ENCODE data around the gene MPO. TPM values are rescaled to one million over a fixed set of nuclear protein-coding genes. Genes with fewer than 3 reads are reported as not detected.

Gene MPO
- total RNA-seq, 1 experiment from 2014 or later, result not detected

DNA sequence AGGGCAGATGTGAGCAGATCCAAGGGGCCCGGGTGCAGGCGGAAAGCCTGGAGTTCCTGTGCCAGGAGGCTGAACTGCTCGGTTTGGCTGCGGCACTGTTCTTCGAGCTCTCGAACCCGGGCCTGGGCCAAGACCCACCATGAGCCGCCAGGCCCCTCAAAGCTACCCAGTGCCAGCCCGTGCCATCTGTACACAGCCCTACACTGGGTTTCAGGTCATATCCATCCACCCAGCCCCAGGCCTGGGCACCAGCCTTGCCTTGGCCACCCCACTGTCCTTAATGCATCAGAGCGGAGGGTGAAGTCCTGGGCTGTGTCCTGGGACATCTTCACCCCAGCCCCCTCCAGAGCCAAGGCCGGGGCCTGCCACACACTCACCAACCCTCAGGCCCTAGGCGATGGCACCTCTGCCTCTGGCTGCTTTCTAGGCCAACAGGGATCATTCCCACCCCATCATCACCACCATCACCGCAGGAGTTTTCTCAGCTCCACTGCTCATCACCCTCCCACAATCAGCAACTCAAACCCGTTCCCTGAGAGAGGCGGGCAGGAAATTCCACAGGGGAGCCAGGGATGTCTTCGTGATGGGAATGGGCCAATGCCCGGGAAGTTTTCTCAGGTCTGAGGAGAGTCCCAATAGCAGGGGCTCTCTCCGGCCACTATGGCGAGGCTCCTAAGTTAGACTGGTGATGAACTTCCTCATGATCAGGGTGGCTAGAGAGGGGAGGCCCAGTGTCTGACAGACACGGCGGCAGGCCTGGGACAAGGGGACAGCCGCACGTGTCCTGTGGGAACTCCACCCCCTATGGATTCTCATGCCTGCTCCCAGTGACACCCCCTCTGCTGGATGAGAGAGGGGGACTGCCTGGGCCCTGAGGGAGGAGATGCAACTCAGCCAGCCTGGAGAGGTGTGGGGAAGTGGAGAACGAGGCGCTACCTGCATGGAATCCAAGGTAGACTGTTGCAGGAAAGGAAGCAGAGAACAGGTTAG is 38.7 kb upstream of the MPO start:
- Histone ChIP-seq H3K14ac (ENCODE audit: insufficient read depth, low read length) (no peak overlapping the region; the same call in 1 of the 2 replicates), H3K27me3 (ENCODE audit: insufficient read depth, low read length) (no peaks in the 10 kb centered on the region; the same call in 1 of the 2 replicates), H3K9ac (ENCODE audit: extremely low read depth, insufficient read length, low read length) (no peak overlapping the region), H3K18ac (ENCODE audit: insufficient read length, low read depth, low read length) (no peak overlapping the region), H3K23me2 (ENCODE audit: insufficient read length, low read depth, low read length, poor library complexity, severe bottlenecking) (peaks cover 9% of the 10 kb centered on the region), H3K79me1 (ENCODE audit: insufficient read depth, low read depth, low read length, poor library complexity, severe bottlenecking) (no peaks in the 10 kb centered on the region), H3T11ph (ENCODE audit: low read length) (no peak overlapping the region), H2AK5ac (ENCODE audit: insufficient read length, low read length) (no peak overlapping the region), H3K4me1 (ENCODE audit: insufficient read depth, low read length) (no peaks in the 10 kb centered on the region), H2AFZ (ENCODE audit: low read length) (no peak overlapping the region), H3K4me2 (ENCODE audit: insufficient read depth, insufficient read length, low read length) (no peak overlapping the region), H3K79me2 (ENCODE audit: insufficient read depth, low read length) (no peaks in the 10 kb centered on the region), H2BK15ac (ENCODE audit: low read depth, low read length) (no peak overlapping the region), H4K5ac (ENCODE audit: insufficient read length, low read depth, low read length) (no peak overlapping the region), H2BK12ac (ENCODE audit: insufficient read length, low read depth, low read length) (no peak overlapping the region), H3K23ac (ENCODE audit: insufficient read length, low read depth, low read length) (no peak overlapping the region), H3K56ac (ENCODE audit: insufficient read length, low read depth, low read length) (no peak overlapping the region), H3K4ac (ENCODE audit: low read depth, low read length) (no peak overlapping the region), H2BK120ac (ENCODE audit: low read depth, low read length, poor library complexity, severe bottlenecking) (no peak overlapping the region), H3K9me3 (ENCODE audit: control insufficient read depth, low read depth, low read length) (no peaks in the 10 kb centered on the region), H3K27ac (ENCODE audit: insufficient read length, low read depth, low read length) (no peak overlapping the region), H2BK5ac (ENCODE audit: insufficient read length, low read length) (no peak overlapping the region), H2BK20ac (ENCODE audit: low read depth, low read length, poor library complexity, severe bottlenecking) (no peak overlapping the region), H4K8ac (replicated peaks; ENCODE audit: insufficient read length, low read depth, low read length) (no peak overlapping the region), H4K20me1 (ENCODE audit: control insufficient read depth, insufficient read depth, insufficient read length) (no peaks in the 10 kb centered on the region), H4K91ac (ENCODE audit: insufficient read length, low read depth, low read length) (no peak overlapping the region)
- H3K27ac Mint-ChIP-seq, result peak overlapping the region in 1 of 3 experiments; percentile 76; a peak in 1 of 7 replicates
- H3K4me1 Mint-ChIP-seq, result peaks cover 11 to 12% of the 10 kb centered on the region in 2 experiments
- DNase-seq, result no peak
- TF ChIP-seq, protein P1, sequence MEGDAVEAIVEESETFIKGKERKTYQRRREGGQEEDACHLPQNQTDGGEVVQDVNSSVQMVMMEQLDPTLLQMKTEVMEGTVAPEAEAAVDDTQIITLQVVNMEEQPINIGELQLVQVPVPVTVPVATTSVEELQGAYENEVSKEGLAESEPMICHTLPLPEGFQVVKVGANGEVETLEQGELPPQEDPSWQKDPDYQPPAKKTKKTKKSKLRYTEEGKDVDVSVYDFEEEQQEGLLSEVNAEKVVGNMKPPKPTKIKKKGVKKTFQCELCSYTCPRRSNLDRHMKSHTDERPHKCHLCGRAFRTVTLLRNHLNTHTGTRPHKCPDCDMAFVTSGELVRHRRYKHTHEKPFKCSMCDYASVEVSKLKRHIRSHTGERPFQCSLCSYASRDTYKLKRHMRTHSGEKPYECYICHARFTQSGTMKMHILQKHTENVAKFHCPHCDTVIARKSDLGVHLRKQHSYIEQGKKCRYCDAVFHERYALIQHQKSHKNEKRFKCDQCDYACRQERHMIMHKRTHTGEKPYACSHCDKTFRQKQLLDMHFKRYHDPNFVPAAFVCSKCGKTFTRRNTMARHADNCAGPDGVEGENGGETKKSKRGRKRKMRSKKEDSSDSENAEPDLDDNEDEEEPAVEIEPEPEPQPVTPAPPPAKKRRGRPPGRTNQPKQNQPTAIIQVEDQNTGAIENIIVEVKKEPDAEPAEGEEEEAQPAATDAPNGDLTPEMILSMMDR (conservative IDR thresholded peaks at IDR 0.05), result no peak
- WGBS (ENCODE audit: extremely low coverage, insufficient read length, low lambda C conversion rate), result no CpG with 5 or more reads among the region's 25 CpGs
- H3K4me3 Mint-ChIP-seq, result no peak overlapping the region
- peaks cover 40% of the 10 kb centered on the region for H3K27me3 Mint-ChIP-seq (ENCODE audit: low read depth)
- H3K36me3 Mint-ChIP-seq (ENCODE audit: insufficient read depth in 1 of 3, low read depth in 3 of 3), result peaks cover 0 to 13% (median 2%) of the 10 kb centered on the region in 3 experiments; a peak in 5 of 7 replicates
- no peaks in the 10 kb centered on the region for H3K9me3 Mint-ChIP-seq
